Measurements from ENCODE around the gene GNPTAB. TPM values are rescaled to one million over a fixed set of nuclear protein-coding genes. Genes with fewer than 3 reads are reported as not detected.
A peak's percentile ranks its signal among the peaks of the same experiment; 100 is the strongest.

GNPTAB gene
- total and polyA plus RNA-seq, 2 donors (not counting 1 experiment from before 2014, with no cell fraction given), result 10.4 to 79.4 TPM

- no peaks in the 10 kb centered on the region for H3K36me3 ChIP-seq (replicated peaks in 1 of 2; ENCODE audit: control extremely low read depth in 1 of 2, control insufficient read depth in 1 of 2, extremely low read depth in 1 of 2, insufficient read depth in 2 of 2, low read length in 1 of 2)
- H3K4me2 ChIP-seq (replicated peaks; ENCODE audit: low read depth, low read length, poor library complexity, severe bottlenecking), result peak overlapping the region; percentile 94
- H3K9ac ChIP-seq (ENCODE audit: low read length), result no peak overlapping the region
- no peak overlapping the region for H2AFZ ChIP-seq (ENCODE audit: insufficient read depth, low read depth, low read length, poor library complexity, severe bottlenecking)
- H4K20me1 ChIP-seq (ENCODE audit: control insufficient read depth, insufficient read depth, low read length, poor library complexity, severe bottlenecking), result peaks cover 15% of the 10 kb centered on the region
- H3K4me1 ChIP-seq (ENCODE audit: control insufficient read depth in 2 of 2, insufficient read depth in 2 of 2, low read length in 2 of 2), result peaks cover 37 to 42% of the 10 kb centered on the region in 2 donors
- peak overlapping the region; percentile 99 for H3K4me3 Mint-ChIP-seq
- H3K27ac Mint-ChIP-seq, result peak overlapping the region; percentile 50
- no peaks in the 10 kb centered on the region for H3K27me3 ChIP-seq (replicated peaks in 1 of 4; ENCODE audit: control extremely low read depth in 1 of 4, control insufficient read depth in 3 of 4, insufficient read depth in 4 of 4, low read length in 3 of 4)
- H3K9me3 Mint-ChIP-seq (ENCODE audit: insufficient read depth), result no peaks in the 10 kb centered on the region
- 75% methylated on average over 1 of the region's 2 CpGs for WGBS (ENCODE audit: insufficient coverage)
- H3K9me3 ChIP-seq (ENCODE audit: control extremely low read depth in 1 of 3, control insufficient read depth in 2 of 3, insufficient read depth in 1 of 3, low read length in 2 of 3), result no peaks in the 10 kb centered on the region
- intact Hi-C loops (cut with micrococcal nuclease), result loop anchor here (2.0 kb wide), 1 partner anchor 14 kb away; no protein-coding TSS in a partner anchor
- no peak for ATAC-seq (ENCODE audit: low read depth)
- TF ChIP-seq, protein P1, sequence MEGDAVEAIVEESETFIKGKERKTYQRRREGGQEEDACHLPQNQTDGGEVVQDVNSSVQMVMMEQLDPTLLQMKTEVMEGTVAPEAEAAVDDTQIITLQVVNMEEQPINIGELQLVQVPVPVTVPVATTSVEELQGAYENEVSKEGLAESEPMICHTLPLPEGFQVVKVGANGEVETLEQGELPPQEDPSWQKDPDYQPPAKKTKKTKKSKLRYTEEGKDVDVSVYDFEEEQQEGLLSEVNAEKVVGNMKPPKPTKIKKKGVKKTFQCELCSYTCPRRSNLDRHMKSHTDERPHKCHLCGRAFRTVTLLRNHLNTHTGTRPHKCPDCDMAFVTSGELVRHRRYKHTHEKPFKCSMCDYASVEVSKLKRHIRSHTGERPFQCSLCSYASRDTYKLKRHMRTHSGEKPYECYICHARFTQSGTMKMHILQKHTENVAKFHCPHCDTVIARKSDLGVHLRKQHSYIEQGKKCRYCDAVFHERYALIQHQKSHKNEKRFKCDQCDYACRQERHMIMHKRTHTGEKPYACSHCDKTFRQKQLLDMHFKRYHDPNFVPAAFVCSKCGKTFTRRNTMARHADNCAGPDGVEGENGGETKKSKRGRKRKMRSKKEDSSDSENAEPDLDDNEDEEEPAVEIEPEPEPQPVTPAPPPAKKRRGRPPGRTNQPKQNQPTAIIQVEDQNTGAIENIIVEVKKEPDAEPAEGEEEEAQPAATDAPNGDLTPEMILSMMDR (IDR thresholded peaks at IDR 0.05), result no peak
- TF ChIP-seq EZH2 (IDR thresholded peaks at IDR 0.05; ENCODE audit: borderline replicate concordance, insufficient read depth, low read depth, low read length, poor library complexity, severe bottlenecking), result no peak
- peaks cover 70% of the 10 kb centered on the region for H3K4me1 Mint-ChIP-seq
- POLR2A ChIA-PET, result interaction anchor here (0.7 to 3.1 kb wide), 3 partner anchors 40 to 81 kb away, joined by 5 to 34 read pairs (median 7); no protein-coding TSS in a partner anchor
- H3K4me3 ChIP-seq (ENCODE audit: control extremely low read depth in 1 of 5, extremely low read depth in 1 of 5, insufficient read depth in 1 of 5, low read depth in 2 of 5, low read length in 4 of 5), result no peak overlapping the region
- H3K27me3 Mint-ChIP-seq, result no peaks in the 10 kb centered on the region
- H3K27ac ChIP-seq (ENCODE audit: low read length in 2 of 2), result peak overlapping the region in 1 of 2 donors; percentile 54
- CTCF ChIA-PET, result interaction anchor here (1.0 to 2.5 kb wide), 5 partner anchors 15 to 129 kb away, joined by 3 to 7 read pairs (median 4); no protein-coding TSS in a partner anchor
- no peak for DNase-seq
- peaks cover 78% of the 10 kb centered on the region for H3K79me2 ChIP-seq (ENCODE audit: control insufficient read depth, insufficient read depth, low read length)
Measured at GRCh38 chr12:101700299-101700820, 130.4 kb downstream of the GNPTAB start.

GRCh38 chr12:101698800-101699347 lies 131.9 kb downstream of the GNPTAB start:
- H3K9me3 ChIP-seq (ENCODE audit: control extremely low read depth in 1 of 3, control insufficient read depth in 2 of 3, insufficient read depth in 1 of 3, low read length in 2 of 3), result no peaks in the 10 kb centered on the region

More at GRCh38 chr12:101698800-101699347, 131.9 kb downstream of the GNPTAB start:
- 94% methylated on average over 8 of the region's 12 CpGs for WGBS (ENCODE audit: insufficient coverage)
- no peak for TF ChIP-seq EZH2 (IDR thresholded peaks at IDR 0.05; ENCODE audit: borderline replicate concordance, insufficient read depth, low read depth, low read length, poor library complexity, severe bottlenecking)
- TF ChIP-seq, protein P1 (IDR thresholded peaks at IDR 0.05), result peak; percentile 20
- Histone ChIP-seq H3K4me1 (ENCODE audit: control insufficient read depth in 2 of 2, insufficient read depth in 2 of 2, low read length in 2 of 2) (peaks cover 37 to 42% of the 10 kb centered on the region in 2 donors), H3K27me3 (replicated peaks in 1 of 4; ENCODE audit: control extremely low read depth in 1 of 4, control insufficient read depth in 3 of 4, insufficient read depth in 4 of 4, low read length in 3 of 4) (no peaks in the 10 kb centered on the region), H3K36me3 (replicated peaks in 1 of 2; ENCODE audit: control extremely low read depth in 1 of 2, control insufficient read depth in 1 of 2, extremely low read depth in 1 of 2, insufficient read depth in 2 of 2, low read length in 1 of 2) (no peaks in the 10 kb centered on the region), H2AFZ (ENCODE audit: insufficient read depth, low read depth, low read length, poor library complexity, severe bottlenecking) (peak overlapping the region; percentile 97), H3K9ac (ENCODE audit: low read length) (peak overlapping the region; percentile 90), H3K4me3 (ENCODE audit: control extremely low read depth in 1 of 5, extremely low read depth in 1 of 5, insufficient read depth in 1 of 5, low read depth in 2 of 5, low read length in 4 of 5) (peak overlapping the region; percentile 53 to 90 (median 83)), H3K79me2 (ENCODE audit: control insufficient read depth, insufficient read depth, low read length) (peaks cover 86% of the 10 kb centered on the region), H3K27ac (ENCODE audit: low read length in 2 of 2) (peak overlapping the region; percentile 83 to 88), H4K20me1 (ENCODE audit: control insufficient read depth, insufficient read depth, low read length, poor library complexity, severe bottlenecking) (peaks cover 13% of the 10 kb centered on the region), H3K4me2 (replicated peaks; ENCODE audit: low read depth, low read length, poor library complexity, severe bottlenecking) (peak overlapping the region; percentile 94)
- DNase-seq, result no peak
- Mint-ChIP-seq H3K4me3 (peak overlapping the region; percentile 99), H3K27me3 (no peaks in the 10 kb centered on the region), H3K9me3 (ENCODE audit: insufficient read depth) (no peaks in the 10 kb centered on the region), H3K27ac (peak overlapping the region; percentile 97), H3K4me1 (peaks cover 74% of the 10 kb centered on the region)
- no peak for ATAC-seq (ENCODE audit: low read depth)
- intact Hi-C loops (cut with micrococcal nuclease), result loop anchor here (1.0 to 5.0 kb wide), 6 partner anchors 42 to 363 kb away; partner anchors contain the start of genes ARL1 and WASHC3
- ChIA-PET CTCF (interaction anchor here (0.8 to 2.5 kb wide), 12 partner anchors 15 to 127 kb away, joined by 3 to 10 read pairs (median 4); no protein-coding TSS in a partner anchor), POLR2A (interaction anchor here (0.7 to 3.1 kb wide), 3 partner anchors 16 to 45 kb away, joined by 3 to 34 read pairs (median 7); no protein-coding TSS in a partner anchor)
